GM19324 (cell line): ENCODE measurements around the gene USP15.
"Not testable (repeated sequence)": the region's sequence is repeated elsewhere in the genome, so short reads cannot be mapped to it uniquely, and the experiment has no call there.

Experiments
- ATAC-seq: cut with Tn5 transposase; IDR thresholded peaks from one replicate; pipeline ENCODE4 v1.9.1; 2021; ENCODE audit warnings: mild to moderate bottlenecking, moderate library complexity; ENCODE audit not compliant: unreplicated experiment, low FRiP score

USP15 gene

GRCh38 chr12:62313727-62314380 lies 53.6 kb downstream of the USP15 start:
- ATAC-seq: no peak

- ATAC-seq: no peak
These were observed 56.8 kb downstream of the USP15 start for GRCh38 chr12:62317017-62317416.

DNA sequence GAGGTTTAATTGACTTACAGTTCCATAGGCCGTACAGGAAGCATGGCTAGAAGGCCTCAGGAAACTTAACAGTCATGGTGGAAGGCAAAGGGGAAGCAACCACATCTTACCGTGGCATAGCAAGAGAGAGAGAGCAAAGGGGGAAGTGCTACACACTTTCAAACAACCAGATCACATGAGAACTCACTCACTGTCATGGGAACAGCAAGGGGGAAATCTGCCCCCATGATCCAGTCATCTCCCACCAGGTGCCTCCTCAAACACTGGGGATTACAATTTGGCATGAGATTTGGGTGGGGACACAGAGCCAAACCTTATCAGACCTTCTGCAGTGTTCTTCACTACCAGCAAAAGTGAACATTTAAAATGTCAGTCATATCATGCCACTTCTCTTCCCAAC lies 58.9 kb downstream of the USP15 start:
- no peak for ATAC-seq

DNA sequence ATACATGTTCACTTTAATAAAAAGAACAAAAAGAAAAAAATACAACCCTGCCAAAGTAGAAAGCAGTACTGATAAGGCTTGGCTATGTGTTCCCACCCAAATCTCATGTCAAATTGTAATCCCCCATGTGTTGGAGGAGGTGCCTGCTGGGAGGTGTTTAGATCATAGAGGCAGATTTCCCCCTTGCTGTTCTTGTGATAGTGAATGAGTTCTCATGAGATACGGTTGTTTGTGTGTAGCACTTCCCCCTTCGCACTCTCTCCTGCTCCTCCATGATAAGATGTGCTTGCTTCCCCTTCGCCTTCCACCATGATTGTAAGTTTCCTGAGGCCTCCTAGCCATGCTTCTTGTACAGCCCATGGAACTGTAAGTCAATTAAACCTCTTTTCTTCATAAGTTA lies 59.9 kb downstream of the USP15 start:
- no peak for ATAC-seq

DNA sequence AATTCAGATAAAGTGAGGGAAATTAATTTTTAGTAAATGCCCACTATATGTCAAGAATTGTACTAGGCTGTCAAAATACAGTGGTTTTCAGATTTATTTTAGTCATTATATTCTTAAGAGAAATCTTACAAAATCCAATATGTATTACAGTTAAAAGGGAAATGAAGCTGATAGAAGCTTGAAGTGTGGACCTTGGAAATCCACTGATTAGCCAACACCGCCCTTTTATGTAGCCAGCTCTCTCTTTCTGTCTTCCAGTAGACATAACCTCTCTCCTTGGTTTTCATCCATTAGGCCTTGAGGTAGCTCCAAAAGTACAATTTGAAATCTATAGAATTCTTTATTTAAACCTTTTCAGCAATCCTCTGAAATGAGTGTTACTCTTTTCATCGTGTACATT lies 63.2 kb downstream of the USP15 start:
- no peak for ATAC-seq

GRCh38 chr12:62328296-62328921 lies 68.2 kb downstream of the USP15 start:
- ATAC-seq: no peak

DNA sequence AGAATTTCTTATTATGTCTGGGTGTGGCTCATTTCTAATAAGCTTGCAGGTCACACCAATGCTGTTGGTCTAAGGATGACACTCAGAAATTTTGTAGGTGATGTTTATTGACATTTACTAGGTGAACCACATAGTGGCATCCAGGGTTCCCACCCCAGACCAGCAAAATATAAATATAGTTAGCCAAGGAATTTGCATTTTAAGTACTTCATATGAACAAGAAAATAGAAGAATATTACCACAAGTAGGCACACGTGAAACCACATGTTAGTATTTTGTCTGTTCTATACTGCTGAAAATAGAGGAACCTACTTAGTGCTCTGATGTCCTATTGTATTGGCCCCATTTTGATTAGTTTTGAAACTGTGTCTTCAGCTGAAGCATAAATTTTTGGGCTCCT lies 71.1 kb downstream of the USP15 start:
- ATAC-seq: peak; percentile 52

DNA sequence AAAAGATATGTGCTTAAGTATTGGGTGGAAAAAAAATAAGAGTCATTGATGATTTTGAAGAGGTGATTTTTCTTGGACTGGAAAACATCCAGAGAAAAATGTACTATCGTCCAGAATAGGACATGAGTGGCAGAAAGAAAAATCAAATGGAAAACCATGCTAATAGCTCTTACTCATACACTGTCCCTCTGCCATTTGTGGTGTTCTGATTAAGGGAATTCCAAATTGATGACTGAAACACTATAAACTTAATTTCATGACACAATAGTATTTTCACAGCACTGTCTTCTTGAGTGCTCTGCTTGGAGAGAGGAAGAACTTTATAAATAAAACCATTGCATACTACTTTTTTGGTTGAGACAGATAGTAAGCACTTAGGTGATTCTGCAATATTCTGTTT lies 72.4 kb downstream of the USP15 start:
- ATAC-seq: no peak

- no peak for ATAC-seq
These were observed 74.9 kb downstream of the USP15 start for GRCh38 chr12:62335057-62335456.

DNA sequence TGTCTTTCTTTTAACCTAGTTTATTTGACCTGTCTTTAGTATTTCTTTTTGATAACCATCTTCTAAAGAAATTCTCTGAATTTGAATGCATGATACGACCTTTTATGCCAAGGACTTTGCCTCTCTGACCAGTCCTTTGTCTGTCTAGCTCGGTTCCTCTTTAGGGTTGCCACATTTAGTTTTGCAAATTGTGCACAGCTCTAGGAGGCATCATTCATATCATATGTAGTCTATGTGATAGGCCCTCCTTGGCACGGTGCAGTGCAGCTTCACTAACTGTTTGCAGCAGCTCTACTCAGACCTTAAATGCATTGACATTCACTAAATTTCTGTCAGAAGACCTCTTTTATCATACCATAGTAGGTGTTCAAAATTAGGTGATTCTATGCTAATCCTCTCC lies 75.6 kb downstream of the USP15 start:
- no peak for ATAC-seq

GRCh38 chr12:62337643-62338042 lies 77.4 kb downstream of the USP15 start:
- not testable (repeated sequence) for ATAC-seq

- not testable (repeated sequence) for ATAC-seq
These were observed 82.6 kb downstream of the USP15 start for GRCh38 chr12:62342614-62343303.

- not testable (repeated sequence) for ATAC-seq
These were observed 83.3 kb downstream of the USP15 start for GRCh38 chr12:62343304-62344120.

DNA sequence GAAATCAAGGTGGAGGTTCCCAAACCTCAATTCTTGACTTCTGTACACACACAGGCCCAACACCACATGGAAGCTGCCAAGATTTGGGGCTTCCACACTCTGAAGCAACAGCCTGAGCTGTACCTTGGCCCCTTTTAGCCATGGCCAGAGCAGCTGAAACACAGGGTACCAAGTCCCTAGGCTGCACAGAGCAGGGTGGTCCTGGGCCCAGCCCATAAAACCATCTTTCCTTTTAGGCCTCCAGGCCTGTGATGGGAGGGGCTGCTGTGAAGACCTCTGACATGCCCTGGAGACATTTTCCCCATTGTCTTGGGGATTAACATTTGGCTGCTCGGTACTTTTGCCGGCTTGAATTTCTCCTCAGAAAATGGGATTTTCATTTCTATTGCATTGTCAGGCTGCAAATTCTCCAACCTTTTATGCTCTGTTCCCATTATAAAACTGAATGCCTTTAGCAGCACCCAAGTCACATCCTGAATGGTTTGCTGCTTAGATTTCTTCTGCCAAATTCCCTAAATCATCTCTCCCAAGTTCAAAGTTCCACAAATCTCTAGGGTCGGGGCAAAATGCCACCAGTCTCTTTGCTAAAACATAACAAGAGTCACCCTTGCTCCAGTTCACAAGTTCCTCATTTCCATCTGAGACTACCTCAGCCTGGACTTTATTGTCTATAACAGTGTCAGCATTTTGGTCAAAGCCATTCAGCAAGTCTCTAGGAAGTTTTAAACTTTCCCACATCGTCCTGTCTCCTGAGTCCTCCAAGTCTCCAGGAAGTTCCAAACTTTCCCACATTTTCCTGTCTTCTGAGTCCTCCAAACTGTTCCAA lies 84.7 kb downstream of the USP15 start:
- ATAC-seq: not testable (repeated sequence)

- ATAC-seq: no peak
These were observed 85.5 kb downstream of the USP15 start for GRCh38 chr12:62345667-62346066.

- no peak for ATAC-seq
These were observed 86.6 kb downstream of the USP15 start for GRCh38 chr12:62346817-62347216.

- ATAC-seq: no peak
These were observed 87.9 kb downstream of the USP15 start for GRCh38 chr12:62347922-62348650.

DNA sequence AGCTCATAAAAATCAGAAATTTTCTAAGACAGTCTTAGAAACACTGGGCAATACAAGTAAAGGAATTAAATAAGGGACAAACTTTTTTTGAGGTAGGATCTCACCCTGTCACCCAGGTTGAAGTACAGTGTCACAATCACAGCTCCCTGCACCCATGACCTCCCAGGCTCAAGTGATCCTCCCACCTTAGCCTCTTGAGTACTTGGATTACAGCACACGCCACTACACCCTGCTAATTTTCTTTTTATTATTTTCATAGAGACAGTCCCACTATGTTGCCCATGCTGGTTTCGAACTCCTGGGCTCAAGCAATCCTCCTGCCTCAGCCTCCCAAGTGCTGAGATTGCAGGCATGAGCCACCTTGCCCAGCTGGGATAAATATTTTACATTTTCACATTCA lies 90.3 kb downstream of the USP15 start:
- ATAC-seq: no peak

GRCh38 chr12:62351326-62351725 lies 91.1 kb downstream of the USP15 start:
- ATAC-seq: no peak
